Ovary (tissue), 3 donors: ENCODE results near the gene KCNN4.

ENCODE experiments used
- CTCF ChIP-seq, 3 donors: fragments of 450-650 bp in 2 of 3; fragments of 200-600 bp in 1 of 3; IDR thresholded peaks; one replicate each; pipeline versions ENCODE4 v1.5.1 to v1.8.0; 2016 to 2022; ENCODE audit warnings: antibody characterized with exemption in 3 of 3, mild to moderate bottlenecking in 1 of 3
- EP300 ChIP-seq: sonication (generic); formaldehyde crosslinking; IDR thresholded peaks from one replicate; pipeline ENCODE4 v1.6.1; 2017; ENCODE audit warnings: antibody characterized with exemption
- POLR2A ChIP-seq: fragments of 450-650 bp; IDR thresholded peaks from one replicate; pipeline ENCODE4 v1.6.1; 2017; ENCODE audit warnings: antibody characterized with exemption, mild to moderate bottlenecking, moderate library complexity
- donor health status: DM: no; HTN: no; CAD: no.

DNA sequence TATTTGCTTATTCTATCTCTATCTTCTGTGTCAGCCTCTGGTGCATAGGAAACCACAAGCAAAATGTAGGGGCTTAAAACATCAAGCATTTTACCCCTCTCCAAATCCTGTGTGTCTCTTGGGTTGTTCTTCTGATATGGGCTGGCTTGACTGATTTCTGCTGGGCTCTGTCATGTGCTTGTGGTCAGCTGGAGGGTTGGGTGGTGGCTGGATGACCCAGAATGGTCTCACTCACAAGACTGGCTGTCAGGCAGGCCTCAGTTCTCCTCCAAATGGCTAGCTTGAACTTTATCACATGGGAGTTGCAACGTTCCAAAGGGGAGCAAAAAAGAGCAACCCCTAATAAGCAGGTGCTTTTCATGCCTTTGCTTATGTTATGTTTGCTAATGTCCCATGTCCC lies 31.1 kb upstream of the KCNN4 start:
- TF ChIP-seq CTCF (IDR thresholded peaks at IDR 0.05), result no peak
- TF ChIP-seq EP300, result no peak
- TF ChIP-seq POLR2A, result no peak
